Esophagus squamous epithelium (tissue), 5 donors: Measurements from ENCODE around the gene TSPAN5. TPM values are rescaled to one million over a fixed set of nuclear protein-coding genes. Genes with fewer than 3 reads are reported as not detected.

ENCODE experiments used
- DNase-seq: peaks from one replicate; lab custom pipeline; 2025; lab: John Stamatoyannopoulos, UW
- H3K27ac ChIP-seq, 4 donors: fragments of 200-600 bp; sonication (generic); one replicate each; pipeline ENCODE4 v1.5.1; 2016 to 2019; ENCODE audit warnings: mild to moderate bottlenecking in 1 of 4
- H3K27me3 ChIP-seq, 4 donors: fragments of 200-600 bp; sonication (generic); 1 replicate in 3 of 4; 2 replicates in 1 of 4; pipeline versions ENCODE4 v1.5.1 to v1.6.0; 2017 to 2021; ENCODE audit warnings: antibody characterized with exemption in 1 of 4
- H3K36me3 ChIP-seq, 3 donors: fragments of 200-600 bp; sonication (generic); one replicate each; pipeline ENCODE4 v1.5.1; 2016 to 2019
- H3K4me1 ChIP-seq, 3 donors: fragments of 200-600 bp; sonication (generic); one replicate each; pipeline ENCODE4 v1.5.1; 2017 to 2019
- H3K4me3 ChIP-seq, 4 donors: fragments of 200-600 bp; sonication (generic); 1 replicate in 3 of 4; 2 replicates in 1 of 4; pipeline ENCODE4 v1.5.1; 2016 to 2019; ENCODE audit warnings: mild to moderate bottlenecking in 2 of 4, moderate library complexity in 1 of 4
- H3K9me3 ChIP-seq, 3 donors: fragments of 200-600 bp; sonication (generic); one replicate each; pipeline ENCODE4 v1.5.1; 2016 to 2019
- POLR2A ChIP-seq, 4 donors: fragments of 450-650 bp; IDR thresholded peaks; one replicate each; pipeline ENCODE4 v1.6.1; 2017; ENCODE audit warnings: antibody characterized with exemption in 4 of 4, mild to moderate bottlenecking in 4 of 4, moderate library complexity in 3 of 4
- WGBS, 2 donors: methylation state at CpG; one replicate each; pipeline ENCODE4 v1.1.5; 2018; 5-methylcytosine and 5-hydroxymethylcytosine counted together
- intact Hi-C: fragments of 100-400 bp; cut with DNase I; formaldehyde crosslinking; loops from one replicate; pipeline ENCODE4 v1.15.0; 2022
- total RNA-seq, 4 donors: library from RNA; depleted of rRNA; stranded (reverse); fragments of >200 nt; gene quantifications; one replicate each; pipeline ENCODE4 v1.1.0, GENCODE V29; 2016
- TF ChIP-seq, protein P1 (sequence below), 6 experiments: fragments of 450-650 bp in 4 of 6; fragments of 200-600 bp in 2 of 6; sonication (generic) in 2 of 6; IDR thresholded peaks; one replicate each; pipeline ENCODE4 v1.5.1; 2016 to 2019; ENCODE audit warnings: antibody characterized with exemption in 6 of 6, mild to moderate bottlenecking in 4 of 6, moderate library complexity in 4 of 6
- donor health status: DM: yes; HTN: yes; CAD: no.

TSPAN5 gene
- total RNA-seq, 4 donors from 2014 or later, result 10.9 to 19.0 (median 13.9) TPM

DNA sequence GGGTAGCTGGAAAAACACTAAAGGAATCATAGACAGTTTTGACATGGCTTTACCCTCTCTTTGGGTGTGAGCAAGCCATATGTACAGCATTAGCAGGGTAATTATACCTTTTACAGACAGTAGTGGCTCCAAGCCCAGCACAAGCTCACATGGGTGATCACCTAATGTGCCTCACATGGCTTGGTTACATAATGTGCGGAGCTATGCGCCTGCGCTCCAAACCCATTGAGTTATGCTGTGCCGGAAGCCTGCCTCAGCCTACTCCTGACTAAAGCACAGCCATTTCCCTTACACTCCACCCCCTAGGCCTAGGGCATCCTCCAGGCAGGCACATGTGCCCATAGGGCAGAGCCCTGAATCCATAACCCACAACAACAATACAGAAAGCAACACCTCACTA lies 6.5 kb upstream of the TSPAN5 start:
- Histone ChIP-seq H3K27me3 (no peaks in the 10 kb centered on the region), H3K27ac (no peak overlapping the region), H3K9me3 (no peaks in the 10 kb centered on the region), H3K4me3 (no peak overlapping the region), H3K4me1 (peaks cover 13 to 40% (median 24%) of the 10 kb centered on the region in 3 donors), H3K36me3 (no peaks in the 10 kb centered on the region)
- no peak for DNase-seq
- TF ChIP-seq, protein P1, sequence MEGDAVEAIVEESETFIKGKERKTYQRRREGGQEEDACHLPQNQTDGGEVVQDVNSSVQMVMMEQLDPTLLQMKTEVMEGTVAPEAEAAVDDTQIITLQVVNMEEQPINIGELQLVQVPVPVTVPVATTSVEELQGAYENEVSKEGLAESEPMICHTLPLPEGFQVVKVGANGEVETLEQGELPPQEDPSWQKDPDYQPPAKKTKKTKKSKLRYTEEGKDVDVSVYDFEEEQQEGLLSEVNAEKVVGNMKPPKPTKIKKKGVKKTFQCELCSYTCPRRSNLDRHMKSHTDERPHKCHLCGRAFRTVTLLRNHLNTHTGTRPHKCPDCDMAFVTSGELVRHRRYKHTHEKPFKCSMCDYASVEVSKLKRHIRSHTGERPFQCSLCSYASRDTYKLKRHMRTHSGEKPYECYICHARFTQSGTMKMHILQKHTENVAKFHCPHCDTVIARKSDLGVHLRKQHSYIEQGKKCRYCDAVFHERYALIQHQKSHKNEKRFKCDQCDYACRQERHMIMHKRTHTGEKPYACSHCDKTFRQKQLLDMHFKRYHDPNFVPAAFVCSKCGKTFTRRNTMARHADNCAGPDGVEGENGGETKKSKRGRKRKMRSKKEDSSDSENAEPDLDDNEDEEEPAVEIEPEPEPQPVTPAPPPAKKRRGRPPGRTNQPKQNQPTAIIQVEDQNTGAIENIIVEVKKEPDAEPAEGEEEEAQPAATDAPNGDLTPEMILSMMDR (IDR thresholded peaks at IDR 0.05), result no peak
- TF ChIP-seq POLR2A (IDR thresholded peaks at IDR 0.05), result no peak
- WGBS, 2 donors, result 98% methylated on average over 4 of the region's 4 CpGs; no CpG with 5 or more reads in 1 of the 2 donors
- intact Hi-C loops, result no loop called here

DNA sequence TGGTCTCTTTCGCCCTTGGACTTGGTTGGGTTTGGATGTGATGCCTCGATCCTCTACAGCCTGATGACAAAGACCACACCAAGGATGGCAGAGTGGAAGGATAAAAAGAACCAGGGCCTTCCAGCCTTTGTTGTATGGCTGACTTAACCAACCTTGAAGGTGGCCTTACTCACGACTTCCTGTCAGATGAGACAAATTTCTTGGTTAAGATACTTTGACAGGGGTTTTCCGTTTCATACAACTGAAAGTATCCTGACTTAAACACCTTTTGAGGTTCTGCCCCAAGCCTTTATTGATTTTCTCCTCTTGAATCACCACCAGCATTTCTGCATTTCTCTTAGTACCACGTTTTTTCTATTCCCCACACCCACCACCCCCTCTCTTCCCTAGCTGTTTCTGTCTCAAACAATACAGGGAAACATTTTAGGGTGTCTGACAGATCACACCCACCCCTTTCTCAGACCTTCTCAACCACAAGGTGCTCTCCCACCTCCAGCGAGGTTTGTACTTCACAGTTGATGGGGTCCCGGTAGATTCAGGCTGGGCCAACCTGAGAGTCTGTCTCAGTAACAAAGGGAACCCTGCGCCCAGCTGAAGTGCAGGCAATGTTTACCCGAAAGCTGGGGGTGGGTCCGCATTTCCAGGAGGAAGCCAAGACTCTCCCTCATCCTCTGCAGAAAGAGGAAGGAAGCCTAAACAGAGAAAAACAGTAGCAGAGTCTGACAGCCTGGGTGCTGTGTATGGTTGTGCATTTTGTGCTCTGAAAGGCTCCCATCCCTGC lies 5.0 kb upstream of the TSPAN5 start:
- intact Hi-C loops, result no loop called here
- no peaks in the 10 kb centered on the region for H3K27me3 ChIP-seq
- no peak for DNase-seq
- peaks cover 24 to 51% (median 33%) of the 10 kb centered on the region in 3 donors for H3K4me1 ChIP-seq
- TF ChIP-seq, protein P1 (IDR thresholded peaks at IDR 0.05), result no peak
- no peak for TF ChIP-seq POLR2A (IDR thresholded peaks at IDR 0.05)
- H3K27ac ChIP-seq, result peak overlapping the region; percentile 58 to 91 (median 80)
- H3K4me3 ChIP-seq, result no peak overlapping the region
- WGBS, 2 donors, result 48 to 54% methylated on average over 9 to 10 of the region's 10 CpGs
- H3K9me3 ChIP-seq, result no peaks in the 10 kb centered on the region
- no peaks in the 10 kb centered on the region for H3K36me3 ChIP-seq

DNA sequence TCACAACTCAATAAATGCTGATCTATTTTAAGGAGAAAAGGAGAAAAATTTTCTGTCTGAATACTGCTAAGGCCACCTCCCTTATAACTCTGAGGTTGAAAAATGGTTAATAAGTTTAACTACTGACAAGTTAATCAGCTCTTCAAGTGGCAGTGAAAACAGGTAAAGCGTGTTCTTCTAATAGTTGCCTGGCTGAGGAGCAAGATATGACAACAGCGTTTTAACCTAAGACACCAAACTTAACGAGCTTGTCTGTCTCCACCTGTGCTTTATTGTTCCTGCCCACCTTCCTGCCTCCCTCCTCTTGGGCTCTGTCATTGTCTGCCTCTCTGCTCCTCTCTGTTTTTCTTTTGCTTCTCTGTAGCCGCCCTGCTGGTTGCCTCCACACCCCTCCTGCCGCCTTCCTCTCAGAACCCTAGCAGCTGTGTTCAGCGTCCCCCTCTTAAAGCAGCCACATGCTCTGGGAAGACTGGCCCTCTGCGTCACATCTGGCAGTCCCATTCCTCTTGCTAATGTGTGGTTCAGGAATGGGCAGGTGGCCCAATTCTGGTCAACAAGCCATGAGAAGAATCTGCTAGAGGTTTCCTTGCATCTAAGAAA lies 4.3 kb upstream of the TSPAN5 start:
- H3K4me1 ChIP-seq, result peaks cover 24 to 52% (median 33%) of the 10 kb centered on the region in 3 donors
- H3K4me3 ChIP-seq, result no peak overlapping the region
- 38 to 61% methylated on average over 7 of the region's 7 CpGs for WGBS, 2 donors
- peak overlapping the region; percentile 58 to 91 (median 80) for H3K27ac ChIP-seq
- no peak for DNase-seq
- no peaks in the 10 kb centered on the region for H3K27me3 ChIP-seq
- H3K9me3 ChIP-seq, result no peaks in the 10 kb centered on the region
- H3K36me3 ChIP-seq, result no peaks in the 10 kb centered on the region
- no peak for TF ChIP-seq POLR2A (IDR thresholded peaks at IDR 0.05)
- TF ChIP-seq, protein P1 (IDR thresholded peaks at IDR 0.05), result peak in 1 of 6 experiments; percentile 4
- intact Hi-C loops, result no loop called here

DNA sequence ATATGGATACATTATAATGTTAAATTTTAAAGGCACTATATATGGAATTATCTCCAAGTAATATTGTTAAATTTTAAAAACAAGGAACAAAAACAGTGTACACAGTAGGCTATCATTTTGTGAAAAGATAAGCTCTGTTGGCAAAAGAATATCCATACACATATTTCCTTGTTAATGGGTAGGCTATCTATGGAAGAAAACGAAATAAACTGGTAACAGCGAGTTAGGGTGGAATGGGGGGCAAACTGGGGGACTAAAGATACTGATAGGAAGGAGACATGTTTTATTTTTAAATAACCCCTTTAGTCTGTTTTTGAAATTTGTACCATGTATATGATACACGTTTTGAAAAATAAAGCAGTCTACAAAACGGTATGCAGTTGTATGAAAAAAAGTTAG lies 3.6 kb upstream of the TSPAN5 start:
- intact Hi-C loops, result no loop called here
- WGBS, 2 donors, result 67 to 68% methylated on average over 4 of the region's 4 CpGs

More for the DNA sequence above, 3.6 kb upstream of the TSPAN5 start:
- H3K4me3 ChIP-seq, result no peak overlapping the region
- TF ChIP-seq, protein P1 (IDR thresholded peaks at IDR 0.05), result no peak
- no peak for TF ChIP-seq POLR2A (IDR thresholded peaks at IDR 0.05)
- peaks cover 24 to 59% (median 37%) of the 10 kb centered on the region in 3 donors for H3K4me1 ChIP-seq
- peak overlapping the region in 3 of 4 donors; percentile 69 to 91 (median 90) for H3K27ac ChIP-seq
- no peaks in the 10 kb centered on the region for H3K27me3 ChIP-seq
- H3K36me3 ChIP-seq, result no peaks in the 10 kb centered on the region
- no peak for DNase-seq
- no peaks in the 10 kb centered on the region for H3K9me3 ChIP-seq
